COLO668 (cell line): ENCODE results near the gene PAQR3.
"Not testable (repeated sequence)": the region's sequence is repeated elsewhere in the genome, so short reads cannot be mapped to it uniquely, and the experiment has no call there.

Experiments
- DNase-seq: peaks from one replicate; lab custom pipeline; 2025; ENCODE audit not compliant: unreplicated experiment; lab: John Stamatoyannopoulos, UW

Gene PAQR3

GRCh38 chr4:78930016-78930629, 9.1 kb downstream of the PAQR3 start:
- no peak for DNase-seq

GRCh38 chr4:78928835-78929234, 10.4 kb downstream of the PAQR3 start:
- DNase-seq = no peak

DNA sequence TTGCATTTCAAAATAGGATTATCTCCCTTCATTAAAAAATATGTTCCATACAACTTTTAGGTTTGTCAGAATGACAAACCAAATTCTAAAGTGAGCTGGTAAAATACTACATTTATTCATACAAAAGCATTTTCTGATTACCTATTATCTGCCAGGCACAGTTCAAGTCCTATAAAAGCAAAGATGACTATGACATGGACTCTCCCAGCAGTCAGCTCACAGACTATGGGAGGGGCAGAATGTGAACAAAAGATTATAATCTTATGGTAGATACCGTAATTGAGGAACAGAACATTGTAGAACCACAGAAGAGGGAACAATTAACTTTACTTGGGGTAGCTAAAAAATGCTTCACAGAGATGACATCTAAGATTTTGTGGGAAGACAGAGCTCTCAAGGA, 12.4 kb downstream of the PAQR3 start:
- DNase-seq = no peak

DNA sequence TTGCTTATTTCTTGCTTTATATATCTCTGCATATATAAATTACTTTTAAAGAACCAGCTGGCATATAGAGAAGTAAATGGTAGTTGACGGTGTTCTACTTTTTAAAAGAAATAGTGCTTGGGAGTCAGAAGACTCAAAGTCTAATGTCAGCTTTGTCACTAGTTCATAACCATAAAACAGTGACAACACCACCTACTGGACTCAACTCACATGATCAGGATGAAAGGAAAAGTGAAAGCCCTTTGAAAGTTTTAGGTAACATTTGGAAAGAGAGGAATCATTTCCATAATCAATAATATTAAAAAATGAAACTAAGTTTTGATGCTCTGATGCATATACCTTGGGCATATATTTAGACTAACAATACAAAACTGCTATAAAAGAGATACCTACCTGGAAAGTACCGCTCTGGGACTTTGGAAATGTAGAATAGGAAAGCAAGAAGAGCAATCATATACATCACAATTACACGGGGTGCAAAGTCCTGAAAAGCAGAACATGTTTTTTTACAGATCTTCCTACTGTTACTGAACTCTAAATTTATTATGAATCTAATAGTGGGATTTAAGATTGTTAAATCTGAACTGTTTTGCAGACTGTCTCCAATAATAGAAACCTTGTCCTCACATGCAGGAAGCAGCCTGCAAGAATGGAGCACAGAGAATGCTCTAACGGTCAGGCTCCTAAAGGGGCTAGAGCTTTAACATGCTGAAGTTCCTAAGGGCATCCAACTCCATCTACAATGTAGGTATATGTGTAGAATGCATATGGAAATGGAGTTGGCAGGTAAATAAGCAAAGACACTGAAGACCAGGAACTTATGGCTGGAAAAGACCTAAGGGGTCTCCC, 15.6 kb downstream of the PAQR3 start:
- DNase-seq = no peak

DNA sequence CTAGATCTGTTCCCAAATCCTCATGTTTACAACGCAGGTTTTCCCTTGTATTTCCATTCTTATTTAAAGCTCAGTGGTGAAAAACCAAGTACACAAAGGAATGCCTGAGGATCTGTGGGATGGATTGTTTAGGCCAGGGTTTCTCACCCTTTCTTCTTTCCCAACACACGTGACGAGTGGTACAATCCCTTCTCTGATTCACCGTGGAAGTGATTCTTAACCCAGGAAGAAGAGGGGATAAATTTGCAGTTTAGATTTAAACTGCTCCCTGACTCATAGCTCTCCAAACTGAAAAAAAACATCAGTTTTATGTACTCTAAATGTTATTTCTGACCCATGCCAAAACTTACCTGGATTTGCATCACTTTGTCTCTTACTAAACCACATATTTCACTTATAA, 17.0 kb downstream of the PAQR3 start:
- no peak for DNase-seq

GRCh38 chr4:78910612-78911011, 28.6 kb downstream of the PAQR3 start:
- DNase-seq = no peak

DNA sequence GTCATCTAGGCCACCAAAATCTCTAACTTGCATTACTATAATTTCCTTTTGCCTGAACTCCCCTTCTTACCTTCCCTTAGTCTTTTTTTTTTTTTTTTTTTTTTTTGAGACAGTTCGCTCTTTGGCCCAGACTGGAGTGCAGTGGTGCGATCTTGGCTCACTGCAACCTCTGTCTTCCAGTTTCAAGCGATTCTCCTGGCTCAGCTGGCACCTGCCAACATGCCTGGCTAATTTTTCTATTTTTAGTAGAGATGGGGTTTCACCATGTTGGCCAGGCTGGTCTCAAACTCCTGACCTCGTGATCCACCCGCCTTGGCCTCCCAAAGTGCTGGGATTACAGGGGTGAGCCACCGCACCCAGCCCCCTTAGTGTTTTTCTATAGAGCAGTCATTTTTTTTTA, 30.3 kb downstream of the PAQR3 start:
- DNase-seq = not testable (repeated sequence)

DNA sequence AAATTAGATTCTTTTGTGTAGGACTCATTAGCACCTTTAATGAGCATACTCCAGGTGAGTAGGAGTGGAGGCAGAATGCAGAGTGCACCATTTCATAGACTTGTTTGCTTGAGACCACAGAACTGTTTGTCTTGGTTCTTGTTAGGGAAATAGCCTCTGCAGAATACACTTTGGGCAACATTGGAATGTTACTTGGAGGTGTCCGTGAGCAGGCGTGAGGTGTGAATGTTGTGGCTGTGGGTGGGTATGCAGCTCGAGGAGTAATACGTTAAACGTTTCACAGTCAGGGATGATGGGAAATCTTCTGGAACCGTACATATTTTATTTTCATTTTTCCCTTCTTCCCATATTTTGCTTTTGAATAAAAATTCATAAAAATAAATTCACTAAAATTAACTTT, 31.6 kb downstream of the PAQR3 start:
- no peak for DNase-seq

DNA sequence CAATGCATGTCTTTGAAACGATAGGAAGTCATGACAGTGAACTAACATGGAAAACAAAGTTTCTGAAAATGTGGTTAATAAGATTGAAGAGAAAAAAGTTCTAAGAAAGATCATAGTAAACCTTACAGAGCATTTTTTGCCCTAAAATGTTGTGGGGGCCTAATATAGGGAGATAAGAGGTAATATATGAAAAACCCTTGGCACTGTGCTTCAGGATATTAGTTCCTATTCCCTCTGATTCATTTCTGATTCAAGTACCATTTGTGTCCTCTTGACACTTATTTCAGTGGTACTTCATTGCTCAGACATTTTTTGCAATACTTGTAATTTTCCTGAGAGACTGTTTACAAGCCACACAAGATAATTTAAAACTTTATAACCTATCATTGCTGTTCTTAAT, 35.1 kb downstream of the PAQR3 start:
- no peak for DNase-seq

- no peak for DNase-seq
Measured at GRCh38 chr4:78902298-78902697, 36.9 kb downstream of the PAQR3 start.

GRCh38 chr4:78901882-78902281, 37.4 kb downstream of the PAQR3 start:
- no peak for DNase-seq

GRCh38 chr4:78899302-78899701, 39.9 kb downstream of the PAQR3 start:
- no peak for DNase-seq

DNA sequence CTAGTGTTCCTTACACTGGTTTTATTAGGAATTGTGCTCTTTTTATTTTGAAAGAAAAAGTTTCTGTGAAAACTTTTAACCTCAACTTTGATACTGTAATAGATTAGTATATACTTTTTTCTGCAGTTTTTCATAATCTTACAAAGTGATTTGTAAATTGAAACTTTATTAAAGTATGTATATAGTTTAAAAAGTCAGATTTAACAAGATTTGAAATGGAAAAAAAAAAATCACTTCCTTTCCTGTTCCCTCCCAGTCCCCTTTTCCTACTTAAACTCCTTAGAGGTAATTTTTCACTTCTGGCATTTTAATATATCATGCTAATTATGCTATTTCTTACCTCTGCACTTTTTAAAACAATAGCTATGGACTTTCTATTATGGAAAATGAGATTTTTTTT, 49.3 kb downstream of the PAQR3 start:
- DNase-seq = no peak

GRCh38 chr4:78885598-78885997, 53.6 kb downstream of the PAQR3 start:
- no peak for DNase-seq

DNA sequence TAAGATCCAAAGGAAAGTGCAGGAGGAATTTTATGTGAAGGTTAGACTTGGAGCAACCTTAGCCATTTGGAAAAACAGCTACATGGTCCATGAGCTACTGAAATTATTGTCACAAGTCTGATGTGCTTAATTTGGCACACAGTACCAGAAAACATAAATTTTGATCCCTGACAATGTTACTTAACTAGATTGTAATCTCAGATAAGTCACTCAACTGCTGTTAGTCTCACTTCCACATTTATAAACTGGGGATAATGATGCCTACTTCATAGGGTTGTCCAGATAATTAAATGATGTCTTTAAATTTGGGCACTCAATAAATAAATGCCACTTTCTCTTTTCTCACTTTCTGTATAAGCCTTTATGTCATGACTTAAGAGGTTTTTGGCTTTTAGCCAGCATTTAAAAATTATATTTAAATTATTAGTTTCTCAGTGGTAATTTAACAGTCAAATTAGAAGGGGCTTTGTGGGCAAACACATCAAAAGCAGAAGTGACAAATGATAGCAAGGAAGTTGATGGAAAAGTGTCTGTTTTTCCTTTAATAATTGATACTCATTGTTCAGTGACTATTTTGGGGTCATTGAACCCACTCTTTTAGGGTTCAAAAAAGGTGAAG, 58.3 kb downstream of the PAQR3 start:
- DNase-seq = no peak

DNA sequence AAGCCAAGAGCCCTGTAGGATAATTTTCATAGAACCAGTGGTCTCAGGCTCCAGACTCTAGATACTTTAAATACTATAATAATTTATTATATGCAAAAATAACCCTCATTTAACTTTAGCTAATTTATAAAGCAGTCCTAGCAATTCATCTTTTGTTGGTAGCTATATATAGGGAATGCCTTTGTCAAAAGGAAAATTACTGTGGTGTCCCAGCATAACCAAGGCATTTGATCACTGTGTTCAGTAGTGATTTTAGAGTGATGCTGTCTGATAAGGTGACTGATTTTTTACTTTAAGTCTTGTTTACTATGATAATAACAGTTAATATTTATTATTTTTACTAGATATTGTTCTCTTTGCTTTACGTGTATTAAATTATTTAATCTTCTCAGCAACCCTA, 61.2 kb downstream of the PAQR3 start:
- no peak for DNase-seq

DNA sequence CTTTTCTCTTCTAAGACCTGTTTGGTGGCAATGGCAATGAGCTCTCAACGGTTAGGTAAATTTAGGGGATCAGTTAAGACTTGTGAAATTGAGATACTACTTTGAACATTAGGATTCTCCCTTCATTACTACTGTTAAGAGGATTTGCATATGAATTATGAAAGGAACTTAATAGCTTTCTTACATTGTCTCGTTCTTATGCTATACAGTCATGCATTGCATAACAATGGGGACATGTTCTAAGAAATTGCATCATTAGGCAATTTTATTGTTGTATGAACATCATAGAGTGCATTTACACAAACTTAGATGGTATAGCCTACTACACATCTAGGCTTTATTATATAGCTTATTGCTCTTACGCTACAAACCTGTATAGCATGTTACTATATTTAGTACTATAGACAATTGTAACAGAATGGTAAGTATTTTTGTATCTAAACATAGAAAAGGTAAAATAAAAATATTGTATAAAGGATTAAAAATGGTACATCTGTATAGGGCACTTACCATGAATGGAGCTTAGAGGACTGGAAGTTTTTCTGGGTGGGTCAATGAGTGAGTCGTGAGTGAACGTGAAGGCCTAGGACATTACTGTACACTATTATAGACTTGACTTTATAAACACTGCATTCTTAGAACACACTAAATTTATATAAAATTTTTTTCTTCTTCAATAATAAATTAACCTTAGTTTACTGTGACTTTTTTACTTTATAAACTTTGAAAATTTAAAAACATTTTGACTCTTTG, 62.5 kb downstream of the PAQR3 start:
- no peak for DNase-seq

DNA sequence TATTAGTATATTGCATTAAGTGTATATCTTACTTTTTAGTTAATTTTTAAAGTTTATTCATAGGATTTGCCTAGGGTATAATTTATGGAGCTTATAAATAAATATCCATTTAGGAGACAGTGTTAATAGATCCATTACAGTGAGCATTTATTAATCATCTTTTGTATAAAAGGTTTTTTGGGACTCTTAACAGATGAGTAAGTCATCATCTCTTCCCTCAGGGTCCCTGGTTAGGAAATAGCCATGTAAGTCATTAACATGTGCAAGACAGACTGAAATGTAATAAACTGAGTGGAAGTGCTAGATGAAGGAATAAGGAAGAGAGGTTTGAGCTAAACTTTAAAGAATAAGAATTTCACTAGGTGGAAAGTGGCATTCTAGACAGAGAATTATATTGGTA, 69.2 kb downstream of the PAQR3 start:
- no peak for DNase-seq

GRCh38 chr4:78868712-78869111, 70.5 kb downstream of the PAQR3 start:
- DNase-seq = not testable (repeated sequence)

DNA sequence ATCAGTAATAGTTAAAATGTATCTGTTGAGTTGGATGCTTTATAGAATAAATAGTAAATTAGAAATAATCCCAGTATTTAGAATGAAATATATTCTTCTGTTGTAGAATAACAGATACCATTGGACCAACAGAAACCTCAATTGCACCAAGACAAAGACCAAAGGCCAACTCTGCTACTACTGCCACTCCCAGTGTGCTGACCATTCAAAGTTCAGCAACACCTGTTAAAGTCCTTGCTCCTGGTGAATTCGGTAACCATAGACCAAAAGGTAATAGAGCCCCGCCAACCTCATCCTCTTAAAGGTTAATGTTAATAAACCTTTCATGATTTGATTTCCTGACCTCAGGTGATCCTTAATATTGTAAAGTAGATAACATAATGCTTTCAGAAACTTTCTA, 73.8 kb downstream of the PAQR3 start:
- DNase-seq = no peak

GRCh38 chr4:78864405-78865024, 74.7 kb downstream of the PAQR3 start:
- peak; percentile 19 for DNase-seq
